GM13977 (cell line): ENCODE results near the gene CDK9.

Experiments used
- DNase-seq: peaks from one replicate; pipeline ENCODE4 v3.0.0; 2012; ENCODE audit warnings: low spot score
- CTCF ChIP-seq: IDR thresholded peaks from 2 replicates; pipeline ENCODE4 v1.5.1; 2012; ENCODE audit warnings: mild to moderate bottlenecking, control low read depth; ENCODE audit not compliant: insufficient read depth; ENCODE audit errors: extremely low read depth, missing control alignments
- in situ Hi-C: fragments of 300-500 bp; cut with MboI; formaldehyde crosslinking; loops from one replicate; pipeline ENCODE4 v1.12.0; 2022; ENCODE audit warnings: low sequenced_read_pairs, low pct_unique_long_range_greater_than_20kb, mixed read lengths, inconsistent platforms; ENCODE audit not compliant: unreplicated experiment

CDK9 gene

DNA sequence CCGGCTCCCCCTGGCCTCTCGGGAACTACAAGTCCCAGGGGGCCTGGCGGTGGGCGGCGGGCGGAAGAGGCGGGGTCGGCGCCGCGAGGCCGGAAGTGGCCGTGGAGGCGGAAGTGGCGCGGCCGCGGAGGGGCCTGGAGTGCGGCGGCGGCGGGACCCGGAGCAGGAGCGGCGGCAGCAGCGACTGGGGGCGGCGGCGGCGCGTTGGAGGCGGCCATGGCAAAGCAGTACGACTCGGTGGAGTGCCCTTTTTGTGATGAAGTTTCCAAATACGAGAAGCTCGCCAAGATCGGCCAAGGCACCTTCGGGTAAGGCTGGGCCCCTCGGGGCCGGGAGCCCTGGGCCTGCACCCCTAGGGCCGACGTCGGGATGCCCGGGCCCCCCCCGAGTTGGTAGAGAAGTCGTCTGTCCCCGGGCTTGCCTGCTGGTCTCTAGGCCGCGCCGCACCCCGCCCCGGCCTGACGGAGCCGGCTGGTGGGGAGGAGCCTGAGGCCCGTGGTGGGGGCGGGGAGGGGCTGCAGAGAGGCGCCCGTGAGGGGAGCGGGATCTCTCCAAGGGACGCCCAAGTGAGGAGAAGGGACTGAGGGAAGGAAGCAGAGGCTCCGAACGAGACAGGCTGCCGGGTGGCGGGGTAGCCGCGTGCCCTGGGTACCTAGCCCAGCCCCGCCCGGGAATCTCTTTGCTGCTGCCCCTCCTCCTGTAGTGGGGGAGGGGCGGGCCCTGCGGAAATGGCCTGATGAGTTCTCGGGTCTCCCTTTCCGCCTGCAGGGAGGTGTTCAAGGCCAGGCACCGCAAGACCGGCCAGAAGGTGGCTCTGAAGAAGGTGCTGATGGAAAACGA, at the start of gene CDK9:
Gene CDK9, plus strand, starts transcription at position 102 of the 840 bp plus-strand sequence. Its CDS starts 115 bp downstream, at position 217.
- DNase-seq, result peak; percentile 98
- peak; percentile 40 for TF ChIP-seq CTCF
- in situ Hi-C loops, result loop anchor here (10.0 kb wide), 1 partner anchor 129 kb away; the partner anchor contains the start of gene ST6GALNAC4

GRCh38 chr9:127738666-127739065, 47.2 kb upstream of the CDK9 start:
- no peak for DNase-seq
- no peak for TF ChIP-seq CTCF
- in situ Hi-C loops, result no loop called here

DNA sequence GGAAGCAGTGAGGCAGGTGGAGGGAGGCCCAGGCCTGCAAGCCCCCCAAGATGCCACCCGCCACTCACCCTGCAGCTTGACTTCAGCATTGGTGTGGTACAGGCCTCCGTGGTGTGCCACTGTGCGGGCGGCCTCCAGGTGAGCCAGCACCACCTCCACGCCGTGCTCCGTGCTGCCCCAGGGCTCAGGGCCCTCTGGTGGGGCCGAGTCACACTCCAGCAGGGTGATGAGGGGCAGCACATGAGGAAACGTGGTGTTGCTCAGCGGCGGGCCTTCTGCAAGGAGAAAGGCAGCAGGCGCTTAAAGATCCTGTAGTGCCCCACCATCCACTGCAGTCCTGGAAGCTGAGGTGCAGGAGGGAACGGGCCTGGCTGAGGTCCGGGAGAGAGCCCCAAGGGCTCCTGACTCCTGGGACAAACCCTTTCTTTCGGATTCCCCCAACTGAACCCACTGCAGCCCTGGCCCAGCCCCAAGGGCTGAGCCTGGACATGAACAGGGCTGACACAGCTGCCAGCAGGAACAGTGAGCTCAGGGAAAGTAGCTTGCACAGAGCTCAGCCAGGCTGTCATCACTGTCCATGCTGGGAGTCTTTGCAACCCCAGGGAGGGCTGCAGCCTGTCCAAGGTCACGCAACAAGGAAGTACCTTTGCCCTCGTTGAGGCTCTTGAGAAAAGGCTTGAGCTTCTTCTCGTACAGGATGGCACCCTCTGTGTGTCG, 46.1 kb upstream of the CDK9 start:
- in situ Hi-C loops, result no loop called here

DNA sequence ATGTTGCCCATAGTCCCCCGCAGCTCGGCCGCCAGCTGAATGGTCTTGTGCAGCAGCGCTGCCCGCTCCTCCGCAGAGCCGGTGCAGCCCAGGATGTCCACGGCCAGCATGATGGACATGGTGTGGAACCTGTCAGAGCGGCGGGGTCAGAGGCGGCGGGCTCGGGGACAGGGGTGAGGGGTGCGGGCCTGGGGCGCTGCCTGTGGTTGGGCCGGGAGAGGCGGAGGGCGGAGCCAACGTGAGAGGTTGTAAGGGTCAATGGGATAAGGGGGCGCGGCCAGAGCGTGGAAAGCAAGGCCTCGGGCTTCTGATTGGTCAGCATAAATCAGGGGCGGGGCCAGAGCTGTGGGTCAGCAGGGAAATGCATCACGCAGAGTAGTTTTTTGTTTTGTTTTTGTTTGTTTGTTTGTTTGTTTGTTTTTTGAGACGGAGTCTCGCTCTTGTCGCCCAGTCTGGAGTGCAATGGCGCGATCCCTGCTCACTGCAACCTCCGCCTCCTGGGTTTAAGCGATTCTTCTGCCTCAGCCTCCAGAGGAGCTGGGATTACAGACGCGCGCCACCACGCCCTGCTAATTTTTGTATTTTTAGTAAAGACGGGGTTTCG, 43.9 kb upstream of the CDK9 start:
- in situ Hi-C loops, result no loop called here
- no peak for TF ChIP-seq CTCF
- no peak for DNase-seq

More for the DNA sequence above, 46.1 kb upstream of the CDK9 start:
- no peak for TF ChIP-seq CTCF
- DNase-seq, result no peak

- TF ChIP-seq CTCF, result no peak
- in situ Hi-C loops, result no loop called here
- DNase-seq, result no peak
These were observed 43.3 kb upstream of the CDK9 start for GRCh38 chr9:127742435-127743088.

DNA sequence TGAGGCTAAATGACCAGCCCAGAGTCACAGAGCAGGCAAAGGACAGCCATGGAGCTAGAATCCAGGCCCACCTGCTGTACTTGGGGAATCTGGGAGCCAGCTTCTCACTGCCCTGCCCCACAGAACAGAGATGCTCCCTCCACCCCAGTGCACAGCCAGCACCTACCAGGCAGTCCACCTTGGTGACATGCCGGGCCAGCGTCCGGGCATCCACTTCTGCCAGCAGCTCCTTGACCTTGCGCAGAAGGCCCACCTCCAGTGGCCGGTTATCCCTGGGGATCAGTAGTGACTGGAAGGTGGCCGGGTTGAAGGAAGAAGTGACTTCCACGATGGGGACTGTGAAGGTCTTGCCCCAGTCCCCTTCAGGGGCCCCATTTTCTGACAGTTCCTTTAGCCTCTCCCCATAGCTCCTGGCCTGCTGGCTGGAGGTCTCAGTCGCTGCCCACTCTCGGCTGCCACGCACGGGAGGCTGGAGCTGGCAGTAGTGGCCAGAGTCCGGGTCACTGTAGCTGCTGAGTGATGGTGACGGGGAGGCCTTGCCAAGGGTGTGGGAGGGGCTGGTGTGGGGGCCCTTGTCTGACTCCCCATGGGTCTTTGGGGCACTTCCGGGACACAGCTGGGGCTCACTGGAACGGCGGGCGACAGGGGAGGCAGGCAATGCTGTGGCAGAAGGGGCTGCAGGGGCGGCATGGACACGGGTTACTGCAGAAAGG, 41.3 kb upstream of the CDK9 start:
- in situ Hi-C loops, result no loop called here
- TF ChIP-seq CTCF, result no peak
- no peak for DNase-seq
